ENCODE measurements around the gene LPAR1.

Gene LPAR1

DNA sequence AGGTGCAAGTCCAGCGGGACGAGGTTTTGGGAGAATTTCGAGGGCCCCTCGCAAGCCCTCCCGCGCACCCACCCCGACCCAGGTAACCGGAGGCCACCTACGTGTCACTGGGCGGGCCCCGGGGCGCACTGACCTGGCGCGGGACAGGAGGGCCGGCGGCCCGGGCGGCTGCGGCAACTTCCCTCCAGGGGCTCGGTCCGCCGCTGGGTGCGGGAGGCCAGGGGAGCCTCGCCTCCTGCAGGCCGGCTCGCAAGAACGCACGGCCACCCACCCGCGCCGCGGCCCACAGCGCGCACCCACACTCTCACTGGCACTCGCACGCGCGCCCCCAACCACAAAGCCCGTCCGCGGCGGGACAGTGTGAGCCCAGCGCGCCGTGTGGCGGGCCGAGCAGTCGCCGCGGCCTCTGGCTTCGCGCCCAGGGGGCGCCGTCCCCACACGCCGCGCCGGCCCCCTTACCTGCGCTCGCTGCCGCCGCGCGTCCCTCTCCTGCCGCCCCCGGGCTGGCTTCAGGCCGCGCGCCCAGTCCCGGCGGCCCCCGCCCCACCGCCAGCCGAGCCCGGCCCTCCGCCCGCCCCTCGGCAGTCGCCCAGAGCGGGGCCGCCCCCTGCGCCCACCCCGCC, 451 bp downstream of the LPAR1 start:
- DNase-seq (ENCODE audit: low spot score) = no peak

DNA sequence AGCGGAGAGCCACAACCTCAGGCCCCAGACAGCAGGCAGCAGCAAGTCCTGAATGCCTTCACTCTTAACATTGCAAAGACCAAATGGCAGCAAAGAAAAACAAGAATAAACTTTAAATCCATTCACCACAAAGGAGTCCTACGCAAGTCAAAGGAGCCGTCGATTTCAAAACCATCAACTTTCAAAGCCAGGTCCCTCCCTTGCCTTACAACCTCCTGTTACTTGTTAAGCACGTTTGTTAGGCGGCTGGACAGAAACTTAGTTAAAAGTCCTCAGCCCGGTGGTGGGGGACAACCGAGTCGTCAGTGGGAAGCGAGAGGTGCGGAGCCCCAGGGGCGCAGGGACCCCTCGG, 938 bp downstream of the LPAR1 start:
- no peak for DNase-seq (ENCODE audit: low spot score)

GRCh38 chr9:111036946-111037345, 1.3 kb downstream of the LPAR1 start:
- DNase-seq (ENCODE audit: low spot score) = no peak

GRCh38 chr9:111036429-111036789, 1.9 kb downstream of the LPAR1 start:
- no peak for DNase-seq (ENCODE audit: low spot score)

- no peak for DNase-seq (ENCODE audit: low spot score)
Observed at GRCh38 chr9:111035543-111036428, 2.5 kb downstream of the LPAR1 start.

DNA sequence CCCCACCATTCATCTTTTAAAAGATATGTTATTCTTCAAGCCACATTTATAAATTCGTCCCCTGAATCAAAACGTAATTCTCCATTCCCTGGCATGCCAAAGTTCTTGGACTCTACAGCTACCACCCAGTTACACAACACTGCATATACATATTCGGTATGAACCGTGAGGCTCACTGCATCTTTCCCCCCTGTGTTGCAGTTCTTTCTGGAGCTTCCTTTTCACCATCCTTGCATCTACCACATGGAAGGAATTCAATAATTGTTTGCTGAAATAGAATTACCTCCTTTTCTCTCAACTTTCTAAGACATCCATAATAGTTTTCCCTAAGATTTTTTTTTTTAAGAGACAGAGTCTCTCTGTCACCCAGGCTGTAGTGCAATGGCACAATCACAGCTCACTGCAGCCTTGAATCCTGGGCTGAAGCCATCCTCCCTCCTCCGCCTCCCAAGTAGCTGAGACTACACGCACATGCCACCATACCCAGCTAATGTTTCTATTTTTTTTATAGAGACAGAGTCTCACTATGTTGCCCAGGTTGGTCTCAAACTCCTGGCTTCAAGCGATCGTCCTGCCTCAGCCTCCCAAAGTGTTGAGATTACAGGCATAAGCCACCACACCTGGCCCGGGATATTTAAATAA, 3.3 kb downstream of the LPAR1 start:
- no peak for DNase-seq (ENCODE audit: low spot score)

GRCh38 chr9:111034170-111034897, 3.9 kb downstream of the LPAR1 start:
- DNase-seq (ENCODE audit: low spot score) = no peak

- no peak for DNase-seq (ENCODE audit: low spot score)
Observed at GRCh38 chr9:111030492-111030891, 7.8 kb downstream of the LPAR1 start.

DNA sequence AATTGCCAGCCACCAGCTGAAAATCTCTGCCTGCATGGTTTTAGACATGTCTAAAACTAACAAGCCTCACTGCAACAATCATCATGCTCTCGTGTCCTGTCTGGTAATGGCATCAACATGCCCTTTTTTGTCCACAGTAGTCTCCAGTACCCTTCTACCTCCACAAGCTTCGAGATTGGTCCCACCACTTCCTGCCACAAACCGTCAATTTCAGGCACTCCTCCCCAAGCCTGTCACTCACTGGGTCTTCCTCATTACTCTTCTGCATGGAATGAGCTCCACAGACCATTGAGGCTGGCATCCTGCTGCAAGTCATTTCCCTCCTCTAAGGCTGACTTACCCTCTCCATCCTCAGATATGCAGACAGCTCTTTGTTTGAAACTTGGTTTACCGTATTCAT, 9.0 kb downstream of the LPAR1 start:
- DNase-seq (ENCODE audit: low spot score) = no peak

GRCh38 chr9:111027798-111028197, 10.5 kb downstream of the LPAR1 start:
- DNase-seq (ENCODE audit: low spot score) = no peak

DNA sequence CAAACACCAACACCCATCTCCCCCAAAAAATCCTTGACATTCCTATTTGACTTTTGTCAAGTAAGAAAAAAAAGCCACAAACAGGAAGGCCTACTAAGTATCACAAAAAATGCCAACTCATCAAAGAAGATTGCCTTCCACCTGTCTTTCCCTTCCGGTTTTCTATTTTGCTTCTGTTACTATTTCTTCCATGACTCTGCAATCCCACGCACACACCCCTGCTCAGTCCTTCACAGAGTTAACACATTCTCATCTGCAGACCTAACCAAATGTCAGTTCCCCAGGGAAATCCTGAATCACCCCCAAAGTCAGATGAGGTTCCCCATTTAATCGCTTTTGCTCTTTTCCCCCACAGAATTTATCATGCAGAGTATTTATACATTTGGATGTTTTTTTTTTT, 15.1 kb downstream of the LPAR1 start:
- DNase-seq (ENCODE audit: low spot score) = no peak

DNA sequence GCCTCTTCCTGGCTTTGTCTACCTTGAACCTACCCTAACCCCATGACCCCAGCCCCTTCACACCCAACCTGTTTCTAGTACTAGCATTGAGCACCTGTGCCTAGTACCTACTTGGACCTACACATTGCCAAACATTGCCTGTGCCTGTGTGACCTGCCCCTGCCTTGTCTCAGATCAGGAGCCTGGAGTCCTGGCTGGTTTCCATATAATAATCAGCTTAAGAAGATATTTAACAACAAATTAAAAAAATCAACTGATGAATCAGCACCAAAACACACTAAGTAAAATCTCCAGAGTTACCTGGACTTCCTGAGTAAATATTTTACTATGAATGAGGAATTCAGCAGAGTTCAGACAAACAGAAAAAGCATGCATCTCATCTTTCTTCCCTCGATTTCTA, 17.7 kb downstream of the LPAR1 start:
- DNase-seq (ENCODE audit: low spot score) = no peak

DNA sequence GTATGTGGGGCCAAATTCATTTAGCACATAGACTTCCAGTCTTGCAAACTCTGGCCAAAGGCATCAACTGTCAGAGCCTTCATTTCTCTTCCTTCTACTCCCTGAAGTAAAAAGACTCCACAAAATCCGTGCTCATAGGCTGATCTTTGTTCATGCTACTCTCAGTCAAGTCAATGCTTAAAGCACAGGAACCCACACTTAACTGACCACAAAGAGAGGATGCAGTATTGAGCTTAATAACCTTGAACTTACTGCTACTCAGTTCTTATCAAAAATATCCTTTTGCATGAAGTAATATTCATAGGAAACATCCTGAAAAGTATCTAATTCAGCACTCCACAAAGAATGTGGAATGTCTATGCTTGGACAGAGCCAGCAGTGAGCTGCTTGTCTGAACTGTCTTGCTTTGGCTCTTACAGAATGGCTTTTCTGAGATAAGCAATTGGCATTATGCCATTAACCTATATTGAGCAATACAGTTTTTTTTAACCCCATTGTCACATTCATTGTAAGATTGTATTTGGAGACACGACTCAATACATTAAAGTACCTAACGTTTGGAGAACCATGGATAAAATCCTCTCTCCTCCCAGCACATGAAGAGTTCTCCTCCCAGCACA, 21.7 kb downstream of the LPAR1 start:
- DNase-seq (ENCODE audit: low spot score) = no peak

DNA sequence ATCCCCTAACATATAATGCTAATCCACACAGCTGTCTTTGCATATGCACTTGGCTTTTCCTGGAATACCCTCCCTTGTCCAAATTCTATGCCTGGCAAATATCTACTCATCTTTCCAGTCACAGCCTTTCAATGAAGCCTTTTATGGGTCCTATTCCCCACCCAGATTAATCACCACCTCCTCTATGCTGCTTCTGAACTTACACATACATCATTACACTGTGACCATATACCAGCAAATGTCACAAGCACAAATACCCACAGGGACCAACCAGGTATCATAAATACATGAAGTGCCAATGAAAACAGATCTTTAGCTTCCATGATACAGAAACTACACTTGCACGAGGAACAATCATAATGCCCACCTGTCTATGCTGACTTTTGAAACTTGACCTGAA, 22.3 kb downstream of the LPAR1 start:
- no peak for DNase-seq (ENCODE audit: low spot score)

- no peak for DNase-seq (ENCODE audit: low spot score)
Observed at GRCh38 chr9:111013707-111014106, 24.6 kb downstream of the LPAR1 start.

- no peak for DNase-seq (ENCODE audit: low spot score)
Observed at GRCh38 chr9:111013250-111013649, 25.0 kb downstream of the LPAR1 start.

GRCh38 chr9:111008158-111009075, 29.9 kb downstream of the LPAR1 start:
- no peak for DNase-seq (ENCODE audit: low spot score)

GRCh38 chr9:111005746-111006470, 32.4 kb downstream of the LPAR1 start:
- no peak for DNase-seq (ENCODE audit: low spot score)

- DNase-seq (ENCODE audit: low spot score) = no peak
Observed at GRCh38 chr9:111004936-111005335, 33.3 kb downstream of the LPAR1 start.

- DNase-seq (ENCODE audit: low spot score) = no peak
Observed at GRCh38 chr9:111003182-111003581, 35.1 kb downstream of the LPAR1 start.

Data from kidney capillary endothelial cell (primary cell).